ENCODE measurements around the gene ABCA13.
A peak's percentile ranks its signal among the peaks of the same experiment; 100 is the strongest.

Gene ABCA13

GRCh38 chr7:48389977-48390376, 218.7 kb downstream of the ABCA13 start:
- Mint-ChIP-seq H3K27ac (no peak overlapping the region), H3K27me3 (no peaks in the 10 kb centered on the region), H3K4me1 (no peaks in the 10 kb centered on the region), H3K9me3 (peaks cover 4% of the 10 kb centered on the region), H3K36me3 (no peaks in the 10 kb centered on the region), H3K4me3 (no peak overlapping the region)
- ATAC-seq, result no peak

GRCh38 chr7:48390388-48391327, 219.4 kb downstream of the ABCA13 start:
- no peaks in the 10 kb centered on the region for H3K4me1 Mint-ChIP-seq
- ATAC-seq, result no peak
- H3K27ac Mint-ChIP-seq, result no peak overlapping the region
- no peak overlapping the region for H3K4me3 Mint-ChIP-seq
- H3K27me3 Mint-ChIP-seq, result no peaks in the 10 kb centered on the region
- peaks cover 4% of the 10 kb centered on the region for H3K9me3 Mint-ChIP-seq
- H3K36me3 Mint-ChIP-seq, result no peaks in the 10 kb centered on the region

GRCh38 chr7:48398191-48398590, 226.9 kb downstream of the ABCA13 start:
- Mint-ChIP-seq H3K4me1 (no peaks in the 10 kb centered on the region), H3K9me3 (no peaks in the 10 kb centered on the region), H3K4me3 (no peak overlapping the region), H3K27me3 (no peaks in the 10 kb centered on the region), H3K36me3 (no peaks in the 10 kb centered on the region), H3K27ac (no peak overlapping the region)
- no peak for ATAC-seq

GRCh38 chr7:48402721-48403120, 231.5 kb downstream of the ABCA13 start:
- Mint-ChIP-seq H3K27ac (no peak overlapping the region), H3K4me1 (no peaks in the 10 kb centered on the region), H3K27me3 (no peaks in the 10 kb centered on the region), H3K9me3 (no peaks in the 10 kb centered on the region), H3K36me3 (no peaks in the 10 kb centered on the region), H3K4me3 (no peak overlapping the region)
- peak; percentile 32 for ATAC-seq

- Mint-ChIP-seq H3K4me3 (no peak overlapping the region), H3K36me3 (no peaks in the 10 kb centered on the region), H3K9me3 (peaks cover 6% of the 10 kb centered on the region), H3K4me1 (no peaks in the 10 kb centered on the region), H3K27me3 (no peaks in the 10 kb centered on the region), H3K27ac (no peak overlapping the region)
- ATAC-seq, result no peak
Observed at GRCh38 chr7:48408731-48409130, 237.5 kb downstream of the ABCA13 start.

GRCh38 chr7:48411619-48412018, 240.4 kb downstream of the ABCA13 start:
- Mint-ChIP-seq H3K4me1 (no peaks in the 10 kb centered on the region), H3K27me3 (no peaks in the 10 kb centered on the region), H3K36me3 (no peaks in the 10 kb centered on the region), H3K27ac (no peak overlapping the region), H3K9me3 (peaks cover 6% of the 10 kb centered on the region), H3K4me3 (no peak overlapping the region)
- no peak for ATAC-seq

GRCh38 chr7:48414011-48414732, 242.9 kb downstream of the ABCA13 start:
- Mint-ChIP-seq H3K4me3 (no peak overlapping the region), H3K36me3 (no peaks in the 10 kb centered on the region), H3K27me3 (no peaks in the 10 kb centered on the region), H3K4me1 (no peaks in the 10 kb centered on the region), H3K27ac (no peak overlapping the region), H3K9me3 (peaks cover 6% of the 10 kb centered on the region)
- ATAC-seq, result no peak

- H3K36me3 Mint-ChIP-seq, result no peaks in the 10 kb centered on the region
- H3K4me1 Mint-ChIP-seq, result no peaks in the 10 kb centered on the region
- no peak for ATAC-seq
- H3K27ac Mint-ChIP-seq, result no peak overlapping the region
- no peaks in the 10 kb centered on the region for H3K9me3 Mint-ChIP-seq
- H3K4me3 Mint-ChIP-seq, result no peak overlapping the region
- H3K27me3 Mint-ChIP-seq, result no peaks in the 10 kb centered on the region
Observed at GRCh38 chr7:48416327-48416908, 245.2 kb downstream of the ABCA13 start.

GRCh38 chr7:48419401-48419800, 248.1 kb downstream of the ABCA13 start:
- no peak overlapping the region for H3K27ac Mint-ChIP-seq
- H3K4me3 Mint-ChIP-seq, result no peak overlapping the region

GRCh38 chr7:48420206-48420605, 248.9 kb downstream of the ABCA13 start:
- Mint-ChIP-seq H3K4me1 (no peaks in the 10 kb centered on the region), H3K27me3 (no peaks in the 10 kb centered on the region)
- ATAC-seq, result no peak

More at GRCh38 chr7:48419401-48419800, 248.1 kb downstream of the ABCA13 start:
- Mint-ChIP-seq H3K36me3 (no peaks in the 10 kb centered on the region), H3K27me3 (no peaks in the 10 kb centered on the region), H3K4me1 (no peaks in the 10 kb centered on the region), H3K9me3 (no peaks in the 10 kb centered on the region)
- ATAC-seq, result no peak

GRCh38 chr7:48421357-48421756, 250.1 kb downstream of the ABCA13 start:
- Mint-ChIP-seq H3K9me3 (no peaks in the 10 kb centered on the region), H3K36me3 (no peaks in the 10 kb centered on the region)
- ATAC-seq, result no peak

More at GRCh38 chr7:48420206-48420605, 248.9 kb downstream of the ABCA13 start:
- Mint-ChIP-seq H3K27ac (no peak overlapping the region), H3K36me3 (no peaks in the 10 kb centered on the region), H3K9me3 (no peaks in the 10 kb centered on the region), H3K4me3 (no peak overlapping the region)

GRCh38 chr7:48424731-48425130, 253.5 kb downstream of the ABCA13 start:
- no peak for ATAC-seq
- Mint-ChIP-seq H3K36me3 (no peaks in the 10 kb centered on the region), H3K27me3 (no peaks in the 10 kb centered on the region), H3K4me1 (no peaks in the 10 kb centered on the region), H3K9me3 (no peaks in the 10 kb centered on the region), H3K27ac (no peak overlapping the region), H3K4me3 (no peak overlapping the region)

More at GRCh38 chr7:48421357-48421756, 250.1 kb downstream of the ABCA13 start:
- no peak overlapping the region for H3K27ac Mint-ChIP-seq
- H3K4me1 Mint-ChIP-seq, result no peaks in the 10 kb centered on the region
- H3K27me3 Mint-ChIP-seq, result no peaks in the 10 kb centered on the region
- no peak overlapping the region for H3K4me3 Mint-ChIP-seq

- ATAC-seq, result peak; percentile 37
- no peak overlapping the region for H3K4me3 Mint-ChIP-seq
Observed at GRCh38 chr7:48426331-48426965, 255.2 kb downstream of the ABCA13 start.

GRCh38 chr7:48426966-48427555, 255.8 kb downstream of the ABCA13 start:
- no peak overlapping the region for H3K27ac Mint-ChIP-seq
- no peak for ATAC-seq
- no peaks in the 10 kb centered on the region for H3K27me3 Mint-ChIP-seq

More at GRCh38 chr7:48426331-48426965, 255.2 kb downstream of the ABCA13 start:
- Mint-ChIP-seq H3K36me3 (no peaks in the 10 kb centered on the region), H3K27ac (no peak overlapping the region), H3K9me3 (no peaks in the 10 kb centered on the region), H3K27me3 (no peaks in the 10 kb centered on the region), H3K4me1 (no peaks in the 10 kb centered on the region)

GRCh38 chr7:48427671-48428070, 256.4 kb downstream of the ABCA13 start:
- H3K27ac Mint-ChIP-seq, result no peak overlapping the region
- H3K9me3 Mint-ChIP-seq, result no peaks in the 10 kb centered on the region
- H3K36me3 Mint-ChIP-seq, result no peaks in the 10 kb centered on the region
- H3K4me3 Mint-ChIP-seq, result no peak overlapping the region
- no peak for ATAC-seq
- no peaks in the 10 kb centered on the region for H3K27me3 Mint-ChIP-seq
- no peaks in the 10 kb centered on the region for H3K4me1 Mint-ChIP-seq

More at GRCh38 chr7:48426966-48427555, 255.8 kb downstream of the ABCA13 start:
- no peaks in the 10 kb centered on the region for H3K4me1 Mint-ChIP-seq
- no peaks in the 10 kb centered on the region for H3K9me3 Mint-ChIP-seq
- H3K36me3 Mint-ChIP-seq, result no peaks in the 10 kb centered on the region
- no peak overlapping the region for H3K4me3 Mint-ChIP-seq
